ENCODE measurements around the gene ACVR1C. TPM values are rescaled to one million over a fixed set of nuclear protein-coding genes. Genes with fewer than 3 reads are reported as not detected.

ACVR1C gene
- total and polyA plus RNA-seq, 4 experiments from 2014 or later = 1.6 to 6.9 (median 4.3) TPM

DNA sequence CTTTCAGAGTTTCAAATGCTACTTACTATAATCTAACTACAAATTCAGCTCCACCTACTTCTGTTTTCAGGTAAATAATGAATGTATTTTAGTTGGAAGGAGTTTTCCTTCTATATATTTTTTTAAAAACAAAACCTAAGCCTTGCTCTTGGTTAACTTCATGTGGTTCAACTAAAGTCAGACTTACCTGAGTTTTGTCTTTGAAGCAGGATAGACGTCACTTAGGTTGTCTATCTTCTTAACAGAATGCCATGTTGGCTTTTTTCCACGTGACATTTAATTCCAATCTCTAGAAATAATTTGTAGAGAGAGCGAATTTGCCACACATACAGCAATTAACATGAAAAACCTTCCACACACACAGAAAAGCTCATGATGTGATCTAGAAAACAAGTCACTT is 140.9 kb downstream of the ACVR1C start:
- Mint-ChIP-seq H3K4me1 (peaks cover 8 to 23% (median 15%) of the 10 kb centered on the region in 4 donors), H3K36me3 (no peaks in the 10 kb centered on the region), H3K9me3 (no peaks in the 10 kb centered on the region), H3K4me3 (no peak overlapping the region), H3K27ac (no peak overlapping the region), H3K27me3 (no peaks in the 10 kb centered on the region)
- ChIA-PET CTCF (ENCODE audit: partially characterized antibody) (interaction anchor here (0.9 to 11.3 kb wide), 7 partner anchors 9 to 185 kb away, joined by 3 to 135 read pairs (median 4); partner anchors contain the start of gene ERMN), POLR2A (ENCODE audit: partially characterized antibody) (interaction anchor here (1.0 kb wide), 1 partner anchor 50 kb away, joined by 3 read pairs; no protein-coding TSS in a partner anchor)
- Histone ChIP-seq H3K9me3 (ENCODE audit: control insufficient read depth in 1 of 2, low read length in 2 of 2) (no peaks in the 10 kb centered on the region), H3K4me1 (ENCODE audit: insufficient read depth, low read length) (peaks cover 8% of the 10 kb centered on the region), H3K27ac (ENCODE audit: low read depth, low read length) (no peak overlapping the region), H3K27me3 (ENCODE audit: insufficient read depth, low read length) (no peaks in the 10 kb centered on the region), H3K36me3 (ENCODE audit: insufficient read depth, low read length) (no peaks in the 10 kb centered on the region), H3K4me3 (ENCODE audit: low read length in 2 of 2) (no peak overlapping the region)
- DNase-seq = no peak
- intact Hi-C loops (cut with micrococcal nuclease) = no loop called here

DNA sequence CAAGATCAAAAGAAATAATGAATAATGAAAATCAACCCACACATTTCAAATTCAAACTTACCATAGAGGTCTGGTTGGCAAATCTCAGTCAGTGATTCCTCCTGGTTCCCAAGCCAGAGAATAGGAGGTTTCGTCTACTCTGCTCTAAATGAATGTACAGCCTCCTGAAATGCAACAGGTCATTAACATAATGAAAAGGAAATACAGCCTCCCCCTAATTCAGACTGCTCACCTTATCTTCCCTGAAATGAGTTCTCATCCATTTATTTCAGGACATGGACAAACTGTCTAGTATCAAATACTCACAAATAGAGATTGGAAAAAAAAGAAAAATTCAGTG is 141.4 kb downstream of the ACVR1C start:
- Mint-ChIP-seq H3K27me3 (no peaks in the 10 kb centered on the region), H3K9me3 (no peaks in the 10 kb centered on the region), H3K27ac (no peak overlapping the region), H3K36me3 (no peaks in the 10 kb centered on the region), H3K4me1 (peaks cover 3 to 19% (median 10%) of the 10 kb centered on the region in 4 donors), H3K4me3 (no peak overlapping the region)
- Histone ChIP-seq H3K36me3 (ENCODE audit: insufficient read depth, low read length) (no peaks in the 10 kb centered on the region), H3K27ac (ENCODE audit: low read depth, low read length) (no peak overlapping the region), H3K4me1 (ENCODE audit: insufficient read depth, low read length) (peaks cover 3% of the 10 kb centered on the region), H3K4me3 (ENCODE audit: low read length in 2 of 2) (no peak overlapping the region), H3K27me3 (ENCODE audit: insufficient read depth, low read length) (no peaks in the 10 kb centered on the region), H3K9me3 (ENCODE audit: control insufficient read depth in 1 of 2, low read length in 2 of 2) (no peaks in the 10 kb centered on the region)
- intact Hi-C loops (cut with micrococcal nuclease) = no loop called here
- POLR2A ChIA-PET (ENCODE audit: partially characterized antibody) = no interaction called here
- no peak for DNase-seq
- CTCF ChIA-PET (ENCODE audit: partially characterized antibody) = interaction anchor here (0.9 to 11.3 kb wide), 5 partner anchors 8 to 185 kb away, joined by 3 to 135 read pairs (median 4); partner anchors contain the start of gene ERMN

DNA sequence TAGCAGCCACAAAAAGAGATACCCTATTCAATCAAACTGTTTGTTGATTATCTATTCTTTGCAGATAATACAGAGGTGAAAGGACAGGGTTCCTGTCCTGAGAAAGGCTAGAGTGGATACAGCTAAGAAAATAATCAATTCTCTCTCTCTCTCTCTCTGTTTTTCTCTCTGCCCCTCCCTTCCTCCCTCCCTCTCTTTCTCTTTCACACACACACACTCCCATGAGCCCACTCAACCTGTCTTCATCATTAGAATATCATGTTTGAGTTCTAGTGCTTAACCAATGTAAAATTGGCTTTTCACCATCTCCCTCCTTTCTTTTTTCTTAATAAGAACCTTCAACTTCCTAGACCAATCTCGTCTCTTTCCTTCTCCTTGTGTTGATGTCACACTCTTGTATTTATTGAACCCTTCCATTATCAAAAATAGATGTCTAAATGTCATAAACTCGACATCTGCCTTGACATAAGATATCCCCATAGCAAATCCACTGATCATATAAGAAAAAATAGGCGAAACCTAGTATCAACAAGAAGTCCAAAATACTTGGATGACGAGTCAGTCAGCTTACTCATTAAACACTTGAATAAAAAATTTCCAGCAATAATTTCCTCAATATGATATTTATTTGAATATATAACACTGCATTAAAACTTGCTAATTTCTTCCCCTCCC is 141.9 kb downstream of the ACVR1C start:
- peaks cover 0 to 17% (median 8%) of the 10 kb centered on the region in 4 donors for H3K4me1 Mint-ChIP-seq
- Histone ChIP-seq H3K27ac (ENCODE audit: low read depth, low read length) (no peak overlapping the region), H3K4me3 (ENCODE audit: low read length in 2 of 2) (no peak overlapping the region), H3K9me3 (ENCODE audit: control insufficient read depth in 1 of 2, low read length in 2 of 2) (no peaks in the 10 kb centered on the region), H3K4me1 (ENCODE audit: insufficient read depth, low read length) (no peaks in the 10 kb centered on the region), H3K27me3 (ENCODE audit: insufficient read depth, low read length) (no peaks in the 10 kb centered on the region), H3K36me3 (ENCODE audit: insufficient read depth, low read length) (no peaks in the 10 kb centered on the region)
- POLR2A ChIA-PET (ENCODE audit: partially characterized antibody) = no interaction called here
- no peak overlapping the region for H3K4me3 Mint-ChIP-seq
- DNase-seq = no peak
- peak overlapping the region in 2 of 7 donors; percentile 6 to 38 for H3K27ac Mint-ChIP-seq
- H3K9me3 Mint-ChIP-seq = no peaks in the 10 kb centered on the region
- no peaks in the 10 kb centered on the region for H3K27me3 Mint-ChIP-seq
- CTCF ChIA-PET (ENCODE audit: partially characterized antibody) = interaction anchor here (0.9 to 11.3 kb wide), 5 partner anchors 8 to 184 kb away, joined by 3 to 135 read pairs (median 3); partner anchors contain the start of gene ERMN
- H3K36me3 Mint-ChIP-seq = no peaks in the 10 kb centered on the region
- intact Hi-C loops (cut with micrococcal nuclease) = no loop called here

GRCh38 chr2:157480182-157480961 is 148.3 kb downstream of the ACVR1C start:
- Histone ChIP-seq H3K27me3 (ENCODE audit: insufficient read depth, low read length) (no peaks in the 10 kb centered on the region), H3K36me3 (ENCODE audit: insufficient read depth, low read length) (no peaks in the 10 kb centered on the region), H3K4me3 (ENCODE audit: low read length in 2 of 2) (no peak overlapping the region), H3K27ac (ENCODE audit: low read depth, low read length) (no peak overlapping the region), H3K9me3 (ENCODE audit: control insufficient read depth in 1 of 2, low read length in 2 of 2) (no peaks in the 10 kb centered on the region), H3K4me1 (ENCODE audit: insufficient read depth, low read length) (peaks cover 8% of the 10 kb centered on the region)
- CTCF ChIA-PET (ENCODE audit: partially characterized antibody) = interaction anchor here (0.6 to 3.8 kb wide), 9 partner anchors 10 to 543 kb away, joined by 3 to 21 read pairs (median 3); partner anchors contain the start of gene CYTIP
- Mint-ChIP-seq H3K27me3 (no peaks in the 10 kb centered on the region), H3K36me3 (no peaks in the 10 kb centered on the region), H3K4me1 (peaks cover 9 to 26% (median 16%) of the 10 kb centered on the region in 4 donors), H3K4me3 (no peak overlapping the region), H3K9me3 (peaks cover 0 to 2% (median 0%) of the 10 kb centered on the region in 8 donors), H3K27ac (peak overlapping the region in 2 of 7 donors; percentile 27 to 47)
- intact Hi-C loops (cut with micrococcal nuclease) = no loop called here
- POLR2A ChIA-PET (ENCODE audit: partially characterized antibody) = no interaction called here
- no peak for DNase-seq

DNA sequence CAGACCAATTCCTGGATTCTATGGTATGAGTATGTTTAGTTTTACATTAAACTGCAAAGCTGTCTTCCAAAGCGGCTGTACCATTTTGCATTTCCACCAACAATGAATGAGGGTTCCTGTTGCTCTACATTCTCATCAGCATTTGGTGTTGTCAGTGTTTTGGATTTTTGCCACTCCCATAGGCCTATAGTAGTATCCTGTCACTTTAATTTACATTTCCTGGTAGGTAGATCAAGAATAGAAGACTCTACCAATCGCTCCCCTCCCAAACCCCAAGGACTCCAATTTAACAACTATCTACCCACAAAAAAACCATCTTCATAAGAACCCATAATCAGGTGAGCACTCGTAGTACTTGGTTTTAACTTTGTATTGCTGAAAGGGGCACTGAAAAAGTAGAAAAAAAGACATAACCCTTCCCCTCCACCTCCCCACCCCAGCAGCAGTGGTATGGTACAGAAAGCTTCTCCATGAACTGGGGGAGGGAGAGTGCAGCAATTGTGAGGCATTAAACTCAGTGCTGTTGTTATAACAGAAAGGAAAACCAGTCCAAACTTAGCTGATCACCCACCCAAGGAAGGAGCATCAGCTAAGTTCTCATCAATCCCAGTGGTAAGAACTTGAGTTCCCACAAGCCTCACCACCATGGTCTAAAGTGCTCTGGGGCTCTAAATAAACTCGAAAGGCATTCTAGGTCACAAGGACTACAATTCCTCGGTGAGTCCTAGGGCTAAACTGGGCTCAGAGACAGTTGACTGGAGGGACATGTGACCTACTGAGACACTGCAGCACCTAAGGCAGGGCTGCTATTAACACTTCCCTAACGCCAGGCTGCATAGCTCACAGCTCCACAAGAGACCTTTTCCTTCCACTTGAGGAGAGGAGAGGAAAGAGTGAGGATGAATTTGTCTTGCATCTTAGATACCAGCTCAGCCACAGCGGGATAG is 149.3 kb downstream of the ACVR1C start:
- no peak overlapping the region for H3K4me3 ChIP-seq (ENCODE audit: low read length in 2 of 2)
- CTCF ChIA-PET (ENCODE audit: partially characterized antibody) = interaction anchor here (0.6 to 3.8 kb wide), 8 partner anchors 8 to 152 kb away, joined by 3 to 21 read pairs (median 4); partner anchors contain the start of gene CYTIP
- Mint-ChIP-seq H3K27ac (peak overlapping the region in 3 of 7 donors; percentile 5 to 42 (median 13)), H3K9me3 (peaks cover 0 to 2% (median 0%) of the 10 kb centered on the region in 8 donors), H3K4me3 (peak overlapping the region in 1 of 8 donors; percentile 6), H3K27me3 (no peaks in the 10 kb centered on the region), H3K4me1 (peaks cover 9 to 26% (median 16%) of the 10 kb centered on the region in 4 donors), H3K36me3 (no peaks in the 10 kb centered on the region)
- DNase-seq = no peak
- intact Hi-C loops (cut with micrococcal nuclease) = no loop called here
- no peaks in the 10 kb centered on the region for H3K27me3 ChIP-seq (ENCODE audit: insufficient read depth, low read length)
- peaks cover 8% of the 10 kb centered on the region for H3K4me1 ChIP-seq (ENCODE audit: insufficient read depth, low read length)
- POLR2A ChIA-PET (ENCODE audit: partially characterized antibody) = interaction anchor here (1.2 kb wide), 1 partner anchor 9 kb away, joined by 6 read pairs; no protein-coding TSS in a partner anchor
- H3K36me3 ChIP-seq (ENCODE audit: insufficient read depth, low read length) = no peaks in the 10 kb centered on the region
- H3K27ac ChIP-seq (ENCODE audit: low read depth, low read length) = no peak overlapping the region
- H3K9me3 ChIP-seq (ENCODE audit: control insufficient read depth in 1 of 2, low read length in 2 of 2) = no peaks in the 10 kb centered on the region

DNA sequence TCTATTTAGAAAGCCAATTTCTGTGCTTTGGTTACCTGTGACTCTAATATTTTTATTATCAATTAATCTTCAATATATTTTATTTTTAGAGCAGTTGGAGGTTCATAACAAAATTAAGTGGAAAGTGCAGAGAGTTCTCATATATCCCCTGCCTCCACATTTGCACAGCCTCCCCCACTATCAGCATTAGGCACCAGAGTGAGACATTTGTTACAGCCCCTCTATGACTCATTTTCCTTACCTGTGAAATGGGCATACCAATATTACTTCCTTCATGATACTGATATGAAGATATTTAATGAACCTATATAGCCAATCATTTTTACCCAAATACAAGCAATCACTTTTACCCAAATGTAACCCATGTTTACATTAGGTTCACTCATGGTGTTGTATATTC is 150.7 kb downstream of the ACVR1C start:
- Histone ChIP-seq H3K36me3 (ENCODE audit: insufficient read depth, low read length) (no peaks in the 10 kb centered on the region), H3K4me3 (ENCODE audit: low read length in 2 of 2) (no peak overlapping the region), H3K27me3 (ENCODE audit: insufficient read depth, low read length) (no peaks in the 10 kb centered on the region), H3K27ac (ENCODE audit: low read depth, low read length) (no peak overlapping the region), H3K9me3 (ENCODE audit: control insufficient read depth in 1 of 2, low read length in 2 of 2) (no peaks in the 10 kb centered on the region), H3K4me1 (ENCODE audit: insufficient read depth, low read length) (peaks cover 8% of the 10 kb centered on the region)
- Mint-ChIP-seq H3K36me3 (no peaks in the 10 kb centered on the region), H3K4me3 (no peak overlapping the region), H3K9me3 (peaks cover 0 to 2% (median 0%) of the 10 kb centered on the region in 8 donors), H3K4me1 (peaks cover 14 to 30% (median 23%) of the 10 kb centered on the region in 4 donors), H3K27ac (no peak overlapping the region), H3K27me3 (no peaks in the 10 kb centered on the region)
- ChIA-PET POLR2A (ENCODE audit: partially characterized antibody) (no interaction called here), CTCF (ENCODE audit: partially characterized antibody) (interaction anchor here (1.1 to 3.8 kb wide), 3 partner anchors 19 to 150 kb away, joined by 5 to 21 read pairs (median 7); no protein-coding TSS in a partner anchor)
- intact Hi-C loops (cut with micrococcal nuclease) = no loop called here
- DNase-seq = no peak
